Smooth muscle cell (in vitro differentiated cells): ENCODE results near the gene COL4A1. TPM values are rescaled to one million over a fixed set of nuclear protein-coding genes. Genes with fewer than 3 reads are reported as not detected.

ENCODE experiments used
- DNase-seq: peaks from one replicate; lab custom pipeline; 2025; ENCODE audit not compliant: unreplicated experiment; lab: John Stamatoyannopoulos, UW
- H2AFZ ChIP-seq: fragments of 200-600 bp; sonication (generic); 2 replicates; pipeline ENCODE4 v1.6.0; 2016; ENCODE audit warnings: antibody characterized with exemption, low read depth, mild to moderate bottlenecking
- H3F3A ChIP-seq: fragments of 200-600 bp; sonication (generic); 2 replicates; pipeline ENCODE4 v1.6.0; 2017; ENCODE audit warnings: antibody characterized with exemption, low read depth
- H3K27ac ChIP-seq: fragments of 200-600 bp; sonication (generic); 2 replicates; pipeline ENCODE4 v1.5.1; 2016; ENCODE audit warnings: low read depth, mild to moderate bottlenecking
- H3K27me3 ChIP-seq: fragments of 200-600 bp; sonication (generic); 2 replicates; pipeline ENCODE4 v1.6.1; 2016; ENCODE audit warnings: low read depth, mild to moderate bottlenecking
- H3K36me3 ChIP-seq: fragments of 200-600 bp; sonication (generic); 2 replicates; pipeline ENCODE4 v1.5.1; 2016; ENCODE audit warnings: low read depth
- H3K4me1 ChIP-seq: fragments of 200-600 bp; sonication (generic); 2 replicates; pipeline ENCODE4 v1.5.1; 2016; ENCODE audit warnings: low read depth
- H3K4me2 ChIP-seq: fragments of 200-600 bp; sonication (generic); 2 replicates; pipeline ENCODE4 v1.6.0; 2016; ENCODE audit warnings: mild to moderate bottlenecking
- H3K4me3 ChIP-seq: fragments of 200-600 bp; sonication (generic); 2 replicates; pipeline ENCODE4 v1.5.1; 2016; ENCODE audit warnings: mild to moderate bottlenecking
- H3K79me2 ChIP-seq: fragments of 200-600 bp; sonication (generic); 2 replicates; pipeline ENCODE4 v1.6.0; 2016; ENCODE audit warnings: low read depth, mild to moderate bottlenecking
- H3K9ac ChIP-seq: fragments of 200-600 bp; sonication (generic); 2 replicates; pipeline ENCODE4 v1.6.0; 2016; ENCODE audit warnings: low read depth
- H3K9me3 ChIP-seq: fragments of 200-600 bp; sonication (generic); replicated peaks from 2 replicates; pipeline ENCODE4 v1.5.1; 2016; ENCODE audit warnings: low read depth
- H4K20me1 ChIP-seq: fragments of 200-600 bp; sonication (generic); 2 replicates; pipeline ENCODE4 v1.6.0; 2016; ENCODE audit warnings: low read depth
- CTCF ChIP-seq: fragments of 200-600 bp; sonication (generic); IDR thresholded peaks from 2 replicates; pipeline ENCODE4 v1.5.1; 2017; ENCODE audit warnings: borderline replicate concordance, mild to moderate bottlenecking, antibody characterized with exemption; ENCODE audit not compliant: insufficient read depth, poor library complexity, severe bottlenecking
- WGBS: methylation state at CpG from one replicate; pipeline ENCODE4 v1.1.7; 2016; ENCODE audit warnings: low lambda C conversion rate; 5-methylcytosine and 5-hydroxymethylcytosine counted together
- polyA plus RNA-seq: library from polyadenylated mRNA; unstranded; fragments of >200 nt; fragmentation: Nextera tagmentation; extraction: Ambion mirVana; gene quantifications from 2 replicates; pipeline ENCODE4 v1.2.1, GENCODE V29; 2016
- total RNA-seq: library from RNA; depleted of rRNA; stranded (reverse); fragments of >200 nt; gene quantifications from 2 replicates; pipeline ENCODE4 v1.2.3, GENCODE V29; 2014

Gene COL4A1
- total and polyA plus RNA-seq, 2 experiments from 2014 or later = 2,409 to 4,372 TPM

DNA sequence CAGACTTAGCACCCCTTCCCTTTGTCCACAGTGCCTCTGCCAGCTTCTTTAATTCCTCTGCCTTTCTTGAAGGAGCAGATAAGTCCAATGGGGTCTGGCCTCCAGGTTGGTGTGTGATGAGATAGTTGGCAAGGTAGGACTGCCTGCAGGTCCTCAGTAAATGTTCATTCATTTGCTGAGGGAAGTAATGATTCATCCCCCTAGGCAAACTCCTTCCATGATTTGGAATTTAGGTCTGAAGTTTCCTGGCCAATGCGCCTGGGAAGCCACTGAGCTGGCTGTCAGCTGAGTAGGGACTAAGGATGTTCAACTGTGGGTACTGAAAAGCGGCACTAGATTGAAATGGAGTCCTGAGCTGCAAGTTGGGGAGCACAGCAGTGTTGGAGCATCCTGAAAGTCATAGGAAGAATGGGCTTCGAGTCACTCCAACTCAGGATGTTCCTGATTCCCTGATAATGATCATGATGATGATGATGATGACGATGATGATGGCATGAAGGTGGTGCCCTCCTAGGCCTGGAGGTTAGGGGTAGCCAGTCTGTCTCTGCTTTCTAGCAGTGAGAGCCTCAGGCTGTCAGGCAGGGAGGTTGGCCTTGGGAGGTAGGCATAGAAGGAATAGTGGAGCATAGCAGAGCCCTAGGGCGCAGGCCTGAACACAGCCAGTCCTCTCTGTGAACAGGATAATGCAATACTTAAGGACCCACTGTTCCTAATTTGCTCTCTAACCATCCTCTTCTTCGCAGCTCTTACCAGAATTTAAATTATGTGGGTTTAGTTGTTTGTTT lies 44.9 kb upstream of the COL4A1 start:
- Histone ChIP-seq H4K20me1 (peaks cover 93% of the 10 kb centered on the region), H3K79me2 (peaks cover 91% of the 10 kb centered on the region), H3K27ac (peak overlapping the region; percentile 96)

GRCh38 chr13:110350509-110350908 lies 43.6 kb upstream of the COL4A1 start:
- Histone ChIP-seq H3K27me3 (no peaks in the 10 kb centered on the region), H3K79me2 (peaks cover 93% of the 10 kb centered on the region), H3K4me1 (no peaks in the 10 kb centered on the region), H3K27ac (peak overlapping the region; percentile 96), H2AFZ (no peak overlapping the region), H3K36me3 (no peaks in the 10 kb centered on the region), H3K9me3 (no peaks in the 10 kb centered on the region), H3F3A (peaks cover 84% of the 10 kb centered on the region), H3K4me2 (no peak overlapping the region), H3K4me3 (no peak overlapping the region), H3K9ac (peak overlapping the region; percentile 27), H4K20me1 (peaks cover 94% of the 10 kb centered on the region)
- TF ChIP-seq CTCF = no peak
- 76% methylated on average over 3 of the region's 3 CpGs for WGBS
- DNase-seq = no peak

More for the DNA sequence above, 44.9 kb upstream of the COL4A1 start:
- WGBS = 86% methylated on average over 6 of the region's 6 CpGs
- no peak overlapping the region for H3K9ac ChIP-seq
- no peaks in the 10 kb centered on the region for H3K4me1 ChIP-seq
- H3K4me2 ChIP-seq = no peak overlapping the region
- H3F3A ChIP-seq = peaks cover 79% of the 10 kb centered on the region
- H2AFZ ChIP-seq = no peak overlapping the region
- no peaks in the 10 kb centered on the region for H3K27me3 ChIP-seq
- H3K36me3 ChIP-seq = no peaks in the 10 kb centered on the region
- H3K4me3 ChIP-seq = no peak overlapping the region
- no peak for DNase-seq
- TF ChIP-seq CTCF = no peak
- no peaks in the 10 kb centered on the region for H3K9me3 ChIP-seq

DNA sequence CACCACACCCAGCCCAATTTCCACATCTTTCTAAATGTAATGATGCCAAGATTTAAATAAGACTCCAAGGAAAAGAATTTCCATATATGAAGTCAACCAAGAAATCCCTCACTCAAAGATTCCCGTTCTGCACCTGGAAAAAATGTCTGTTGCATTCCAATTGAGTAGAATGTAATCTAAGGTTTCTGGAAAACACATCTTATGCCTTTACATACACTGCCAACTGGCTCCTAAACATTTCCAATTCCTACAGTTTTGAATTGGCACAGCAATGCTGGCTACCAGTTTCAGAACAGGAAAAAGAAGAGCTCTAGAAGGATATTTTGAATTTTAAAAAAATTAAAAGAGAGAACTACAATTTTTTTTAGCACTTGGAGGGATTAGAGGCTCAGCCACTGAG lies 43.1 kb upstream of the COL4A1 start:
- Histone ChIP-seq H2AFZ (no peak overlapping the region), H3K9ac (no peak overlapping the region), H3K27ac (peak overlapping the region; percentile 96), H3K79me2 (peaks cover 96% of the 10 kb centered on the region), H3K4me1 (no peaks in the 10 kb centered on the region), H3K9me3 (no peaks in the 10 kb centered on the region), H3K4me2 (no peak overlapping the region), H3F3A (peaks cover 88% of the 10 kb centered on the region), H3K27me3 (no peaks in the 10 kb centered on the region), H3K36me3 (no peaks in the 10 kb centered on the region), H4K20me1 (peaks cover 97% of the 10 kb centered on the region), H3K4me3 (no peak overlapping the region)
- DNase-seq = no peak
- no peak for TF ChIP-seq CTCF
- WGBS = 76% methylated on average over 1 of the region's 1 CpG

GRCh38 chr13:110349239-110349638 lies 42.3 kb upstream of the COL4A1 start:
- H3K9ac ChIP-seq = peak overlapping the region; percentile 20
- WGBS = 57% methylated on average over 5 of the region's 5 CpGs
- peaks cover 96% of the 10 kb centered on the region for H3K79me2 ChIP-seq

More at GRCh38 chr13:110349239-110349638, 42.3 kb upstream of the COL4A1 start:
- Histone ChIP-seq H4K20me1 (peaks cover 97% of the 10 kb centered on the region), H3K36me3 (no peaks in the 10 kb centered on the region), H2AFZ (no peak overlapping the region), H3K4me2 (peak overlapping the region; percentile 22), H3F3A (peaks cover 90% of the 10 kb centered on the region), H3K4me1 (no peaks in the 10 kb centered on the region), H3K4me3 (no peak overlapping the region), H3K27me3 (no peaks in the 10 kb centered on the region), H3K27ac (peak overlapping the region; percentile 96), H3K9me3 (no peaks in the 10 kb centered on the region)
- no peak for DNase-seq
- TF ChIP-seq CTCF = no peak
